HL-60/S4 treated with retinoic acid at 250 ng/mL for 4 days and 3 days (cell line): ENCODE measurements around the gene C20orf96.
"Not testable (repeated sequence)": the region's sequence is repeated elsewhere in the genome, so short reads cannot be mapped to it uniquely, and the experiment has no call there.

Experiments
- in situ Hi-C: fragments of 300-500 bp; cut with MboI; formaldehyde crosslinking; loops from 2 replicates; pipeline ENCODE4 v1.7.0; 2022; ENCODE audit warnings: low sequenced_read_pairs

C20orf96 gene

GRCh38 chr20:278607-279571 is 11.7 kb downstream of the C20orf96 start:
- in situ Hi-C loops = no loop called here

- in situ Hi-C loops = no loop called here
Measured at GRCh38 chr20:278181-278580, 12.4 kb downstream of the C20orf96 start.

- in situ Hi-C loops = no loop called here
Measured at GRCh38 chr20:277496-277781, 13.1 kb downstream of the C20orf96 start.

- in situ Hi-C loops = no loop called here
Measured at GRCh38 chr20:276620-277495, 13.7 kb downstream of the C20orf96 start.

- in situ Hi-C loops = no loop called here
Measured at GRCh38 chr20:275791-276190, 14.8 kb downstream of the C20orf96 start.

GRCh38 chr20:273884-274283 is 16.7 kb downstream of the C20orf96 start:
- in situ Hi-C loops = no loop called here

GRCh38 chr20:272718-273117 is 17.8 kb downstream of the C20orf96 start:
- in situ Hi-C loops = no loop called here

- in situ Hi-C loops = no loop called here
Measured at GRCh38 chr20:271528-271927, 19.0 kb downstream of the C20orf96 start.

GRCh38 chr20:271069-271468 is 19.5 kb downstream of the C20orf96 start:
- in situ Hi-C loops = no loop called here

GRCh38 chr20:270517-270916 is 20.0 kb downstream of the C20orf96 start:
- in situ Hi-C loops = no loop called here

GRCh38 chr20:266596-267562 is 23.7 kb downstream of the C20orf96 start:
- in situ Hi-C loops = no loop called here

GRCh38 chr20:263701-264100 is 26.8 kb downstream of the C20orf96 start:
- in situ Hi-C loops = no loop called here

GRCh38 chr20:259981-260380 is 30.6 kb downstream of the C20orf96 start:
- in situ Hi-C loops = no loop called here

GRCh38 chr20:258963-259362 is 31.6 kb downstream of the C20orf96 start:
- in situ Hi-C loops = no loop called here

- in situ Hi-C loops = no loop called here
Measured at GRCh38 chr20:258269-258858, 32.2 kb downstream of the C20orf96 start.

- in situ Hi-C loops = no loop called here
Measured at GRCh38 chr20:257419-257818, 33.1 kb downstream of the C20orf96 start, which contains the start of gene DEFB132. DEFB132 (plus strand) TSS chr20:257724; CDS start chr20:257779, 55 bp downstream.

GRCh38 chr20:253447-253846 is 37.1 kb downstream of the C20orf96 start:
- in situ Hi-C loops = not testable (repeated sequence)

- in situ Hi-C loops = no loop called here
Measured at GRCh38 chr20:252801-253200, 37.7 kb downstream of the C20orf96 start.

- in situ Hi-C loops = no loop called here
Measured at GRCh38 chr20:251354-251753, 39.2 kb downstream of the C20orf96 start.

GRCh38 chr20:242905-243304 is 47.6 kb downstream of the C20orf96 start:
- in situ Hi-C loops = no loop called here
